ENCODE results near the gene CEMIP2.

Gene CEMIP2

DNA sequence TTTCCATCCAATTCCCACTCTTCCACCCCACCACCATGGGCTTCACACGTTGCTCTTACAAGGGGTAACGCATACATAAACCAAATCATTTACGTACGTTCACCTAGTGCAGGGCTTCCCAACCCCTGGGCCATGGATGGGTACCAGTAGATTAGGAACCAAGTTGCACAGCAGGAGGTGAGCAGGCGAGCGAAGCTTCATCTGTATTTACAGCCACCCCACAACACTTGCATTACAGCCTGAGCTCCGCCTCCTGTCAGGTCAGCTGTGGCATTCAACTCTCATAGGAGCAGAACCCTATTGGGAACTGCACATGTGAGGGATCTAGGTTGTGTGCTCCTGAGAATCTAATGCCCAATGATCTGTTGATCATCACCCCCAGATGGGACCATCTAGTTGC lies 82.3 kb downstream of the CEMIP2 start:
- no peak overlapping the region for H3K4me3 ChIP-seq (ENCODE audit: low read depth, low read length)

DNA sequence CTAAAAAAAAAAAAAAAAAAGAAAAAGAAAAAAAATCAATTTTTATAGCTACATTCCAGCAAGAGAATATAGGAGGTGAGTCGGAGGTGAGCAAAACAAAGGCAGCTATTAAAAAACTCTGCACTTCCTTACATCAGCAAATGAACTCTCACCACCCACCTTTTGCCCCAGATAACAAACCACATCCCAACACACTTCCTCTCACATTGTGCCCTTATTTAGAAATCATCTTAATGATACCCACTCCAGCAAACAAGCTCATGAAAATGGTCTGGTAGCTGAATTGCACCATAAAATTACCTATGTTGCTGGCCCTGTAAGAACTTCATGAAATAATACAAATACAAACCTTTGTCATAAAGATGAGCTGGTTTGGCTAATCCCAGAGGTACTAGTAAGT lies 82.9 kb downstream of the CEMIP2 start:
- peaks cover 53% of the 10 kb centered on the region for H3K36me3 ChIP-seq (ENCODE audit: control insufficient read depth, insufficient read depth, low read length)
- no peak overlapping the region for H3K9ac ChIP-seq (ENCODE audit: low read depth, low read length)
- no peak overlapping the region for H3K4me3 ChIP-seq (ENCODE audit: low read depth, low read length)
- H3K4me1 ChIP-seq (ENCODE audit: control insufficient read depth, insufficient read depth, low read length) = peaks cover 30% of the 10 kb centered on the region
- no peaks in the 10 kb centered on the region for H3K9me3 ChIP-seq (ENCODE audit: control insufficient read depth, insufficient read depth, low read length)
- no peak overlapping the region for H3K27ac ChIP-seq (ENCODE audit: low read depth, low read length)
- no peaks in the 10 kb centered on the region for H3K27me3 ChIP-seq (ENCODE audit: control insufficient read depth, insufficient read depth, low read length)

More for the DNA sequence above, 82.3 kb downstream of the CEMIP2 start:
- H3K36me3 ChIP-seq (ENCODE audit: control insufficient read depth, insufficient read depth, low read length) = peaks cover 57% of the 10 kb centered on the region
- no peak overlapping the region for H3K27ac ChIP-seq (ENCODE audit: low read depth, low read length)
- H3K27me3 ChIP-seq (ENCODE audit: control insufficient read depth, insufficient read depth, low read length) = no peaks in the 10 kb centered on the region
- no peaks in the 10 kb centered on the region for H3K9me3 ChIP-seq (ENCODE audit: control insufficient read depth, insufficient read depth, low read length)
- H3K9ac ChIP-seq (ENCODE audit: low read depth, low read length) = no peak overlapping the region
- peaks cover 30% of the 10 kb centered on the region for H3K4me1 ChIP-seq (ENCODE audit: control insufficient read depth, insufficient read depth, low read length)

DNA sequence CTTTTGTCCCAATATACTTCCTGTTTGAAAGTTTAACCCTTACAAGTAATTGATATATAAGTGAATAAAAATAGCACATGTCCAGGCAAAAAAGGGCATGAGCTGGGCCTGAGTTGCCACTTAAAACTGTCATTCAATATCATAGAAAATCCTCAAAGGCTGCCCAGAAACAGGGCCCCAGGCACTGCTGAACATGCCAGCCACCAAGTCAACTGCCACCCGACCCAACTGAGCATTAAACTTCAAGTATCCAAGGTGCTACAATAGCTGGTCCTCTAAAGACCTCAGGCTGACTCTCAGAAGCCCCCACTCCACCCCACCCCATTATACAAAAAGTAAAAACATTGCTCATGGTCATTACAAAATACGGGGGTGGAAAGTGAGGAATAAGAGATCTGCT lies 83.7 kb downstream of the CEMIP2 start:
- H3K9me3 ChIP-seq (ENCODE audit: control insufficient read depth, insufficient read depth, low read length) = no peaks in the 10 kb centered on the region
- H3K4me3 ChIP-seq (ENCODE audit: low read depth, low read length) = no peak overlapping the region
- H3K4me1 ChIP-seq (ENCODE audit: control insufficient read depth, insufficient read depth, low read length) = peaks cover 30% of the 10 kb centered on the region
- H3K27ac ChIP-seq (ENCODE audit: low read depth, low read length) = peak overlapping the region; percentile 16
- H3K36me3 ChIP-seq (ENCODE audit: control insufficient read depth, insufficient read depth, low read length) = peaks cover 44% of the 10 kb centered on the region
- H3K27me3 ChIP-seq (ENCODE audit: control insufficient read depth, insufficient read depth, low read length) = no peaks in the 10 kb centered on the region
- H3K9ac ChIP-seq (ENCODE audit: low read depth, low read length) = no peak overlapping the region

- no peak overlapping the region for H3K4me3 ChIP-seq (ENCODE audit: low read depth, low read length)
These were observed 84.6 kb downstream of the CEMIP2 start for GRCh38 chr9:71683598-71684235.

GRCh38 chr9:71681708-71682272 lies 86.5 kb downstream of the CEMIP2 start:
- no peak overlapping the region for H3K4me3 ChIP-seq (ENCODE audit: low read depth, low read length)
- no peaks in the 10 kb centered on the region for H3K27me3 ChIP-seq (ENCODE audit: control insufficient read depth, insufficient read depth, low read length)
- no peak overlapping the region for H3K9ac ChIP-seq (ENCODE audit: low read depth, low read length)
- H3K4me1 ChIP-seq (ENCODE audit: control insufficient read depth, insufficient read depth, low read length) = peaks cover 30% of the 10 kb centered on the region
- peaks cover 18% of the 10 kb centered on the region for H3K36me3 ChIP-seq (ENCODE audit: control insufficient read depth, insufficient read depth, low read length)
- no peaks in the 10 kb centered on the region for H3K9me3 ChIP-seq (ENCODE audit: control insufficient read depth, insufficient read depth, low read length)
- H3K27ac ChIP-seq (ENCODE audit: low read depth, low read length) = peak overlapping the region; percentile 52

More at GRCh38 chr9:71683598-71684235, 84.6 kb downstream of the CEMIP2 start:
- H3K4me1 ChIP-seq (ENCODE audit: control insufficient read depth, insufficient read depth, low read length) = peaks cover 30% of the 10 kb centered on the region
- H3K27ac ChIP-seq (ENCODE audit: low read depth, low read length) = peak overlapping the region; percentile 58
- H3K9ac ChIP-seq (ENCODE audit: low read depth, low read length) = no peak overlapping the region
- no peaks in the 10 kb centered on the region for H3K27me3 ChIP-seq (ENCODE audit: control insufficient read depth, insufficient read depth, low read length)
- peaks cover 36% of the 10 kb centered on the region for H3K36me3 ChIP-seq (ENCODE audit: control insufficient read depth, insufficient read depth, low read length)
- H3K9me3 ChIP-seq (ENCODE audit: control insufficient read depth, insufficient read depth, low read length) = no peaks in the 10 kb centered on the region

- H3K4me3 ChIP-seq (ENCODE audit: low read depth, low read length) = no peak overlapping the region
- H3K4me1 ChIP-seq (ENCODE audit: control insufficient read depth, insufficient read depth, low read length) = peaks cover 30% of the 10 kb centered on the region
- no peaks in the 10 kb centered on the region for H3K27me3 ChIP-seq (ENCODE audit: control insufficient read depth, insufficient read depth, low read length)
- no peak overlapping the region for H3K27ac ChIP-seq (ENCODE audit: low read depth, low read length)
- peaks cover 14% of the 10 kb centered on the region for H3K36me3 ChIP-seq (ENCODE audit: control insufficient read depth, insufficient read depth, low read length)
- no peak overlapping the region for H3K9ac ChIP-seq (ENCODE audit: low read depth, low read length)
- H3K9me3 ChIP-seq (ENCODE audit: control insufficient read depth, insufficient read depth, low read length) = peaks cover 5% of the 10 kb centered on the region; the same call in 1 of the 2 replicates
These were observed 87.1 kb downstream of the CEMIP2 start for GRCh38 chr9:71681104-71681707.

DNA sequence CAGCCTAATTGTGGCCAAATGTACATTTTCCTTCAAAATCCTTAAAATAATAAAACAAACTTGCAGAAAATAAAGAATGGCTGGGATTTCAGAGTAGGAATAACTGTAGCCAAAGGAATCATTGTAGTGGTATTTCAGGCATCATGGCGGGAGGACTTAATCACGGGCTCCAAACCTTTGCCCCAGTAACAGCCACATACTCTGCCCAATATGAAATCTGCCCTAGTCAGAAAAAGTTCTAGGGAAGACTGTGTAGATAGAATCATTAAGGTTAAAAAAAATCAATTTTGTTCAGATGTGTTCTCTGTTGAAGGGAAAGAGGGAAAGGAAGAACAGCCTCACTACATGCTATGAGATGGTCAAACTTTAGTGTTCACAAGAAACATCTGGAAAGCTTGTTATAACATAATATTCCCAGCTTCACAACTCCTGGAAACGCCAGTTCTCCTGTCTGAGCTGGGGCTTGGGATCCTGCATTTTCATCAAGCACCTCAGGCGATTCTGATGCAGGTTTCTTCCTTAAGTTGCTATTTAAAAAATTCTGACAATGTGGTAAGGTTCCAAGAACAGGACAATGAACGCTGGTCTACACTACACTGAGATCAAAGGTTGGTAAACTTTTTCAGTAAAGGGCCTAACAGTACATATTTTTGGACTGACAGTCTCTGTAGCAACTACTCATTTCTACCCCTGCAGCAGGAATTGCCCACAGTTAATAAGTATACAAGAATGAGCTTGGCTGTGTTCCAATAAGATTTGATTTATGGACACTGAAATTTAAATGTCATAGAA lies 87.9 kb downstream of the CEMIP2 start:
- H3K9ac ChIP-seq (ENCODE audit: low read depth, low read length) = no peak overlapping the region
- H3K4me1 ChIP-seq (ENCODE audit: control insufficient read depth, insufficient read depth, low read length) = peaks cover 24% of the 10 kb centered on the region
- peaks cover 11% of the 10 kb centered on the region; the same call in 1 of the 2 replicates for H3K9me3 ChIP-seq (ENCODE audit: control insufficient read depth, insufficient read depth, low read length)
- no peak overlapping the region for H3K27ac ChIP-seq (ENCODE audit: low read depth, low read length)
- H3K27me3 ChIP-seq (ENCODE audit: control insufficient read depth, insufficient read depth, low read length) = no peaks in the 10 kb centered on the region
- no peak overlapping the region for H3K4me3 ChIP-seq (ENCODE audit: low read depth, low read length)
- peaks cover 8% of the 10 kb centered on the region; the same call in 1 of the 2 replicates for H3K36me3 ChIP-seq (ENCODE audit: control insufficient read depth, insufficient read depth, low read length)

DNA sequence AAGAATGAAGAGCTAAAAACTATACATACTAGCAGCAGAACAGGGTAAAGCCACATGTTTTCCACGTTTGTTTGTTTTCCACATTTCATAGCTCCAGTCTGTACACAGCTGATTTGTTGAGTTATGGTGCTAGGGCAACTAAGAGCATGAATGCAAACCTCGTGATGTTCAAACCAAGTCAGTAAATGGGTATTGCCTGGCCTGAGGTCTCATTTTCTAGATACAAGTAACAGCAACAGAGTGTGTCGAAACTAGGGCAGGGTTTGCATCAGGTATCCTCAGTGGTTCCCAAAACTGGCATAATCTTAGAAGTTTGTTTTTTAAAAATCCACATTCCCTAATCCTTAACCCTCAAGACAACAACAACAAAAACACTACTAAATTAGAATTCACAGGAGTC lies 89.3 kb downstream of the CEMIP2 start:
- Histone ChIP-seq H3K4me3 (ENCODE audit: low read depth, low read length) (no peak overlapping the region), H3K9me3 (ENCODE audit: control insufficient read depth, insufficient read depth, low read length) (peaks cover 11% of the 10 kb centered on the region; the same call in 1 of the 2 replicates), H3K36me3 (ENCODE audit: control insufficient read depth, insufficient read depth, low read length) (peaks cover 3% of the 10 kb centered on the region; the same call in 1 of the 2 replicates), H3K9ac (ENCODE audit: low read depth, low read length) (no peak overlapping the region), H3K27me3 (ENCODE audit: control insufficient read depth, insufficient read depth, low read length) (no peaks in the 10 kb centered on the region), H3K27ac (ENCODE audit: low read depth, low read length) (no peak overlapping the region), H3K4me1 (ENCODE audit: control insufficient read depth, insufficient read depth, low read length) (peaks cover 10% of the 10 kb centered on the region)

DNA sequence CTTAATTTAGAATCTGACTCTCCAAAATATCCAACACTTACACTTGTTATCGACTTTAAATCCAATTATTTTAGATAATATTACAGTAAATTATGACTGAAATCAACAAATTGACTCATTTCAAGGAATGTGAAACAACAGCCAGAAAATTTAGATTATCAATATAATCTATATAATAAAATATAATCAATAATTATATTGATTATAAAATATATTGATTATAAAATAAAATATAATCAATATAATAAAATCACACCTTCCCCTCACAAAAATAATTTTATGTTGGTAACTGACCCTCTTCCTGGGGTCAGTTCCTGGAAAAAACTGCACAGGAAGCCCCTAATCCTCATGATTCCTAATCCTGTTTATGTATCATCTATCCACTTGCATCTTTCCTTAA lies 91.1 kb downstream of the CEMIP2 start:
- no peak overlapping the region for H3K27ac ChIP-seq (ENCODE audit: low read depth, low read length)
- H3K4me1 ChIP-seq (ENCODE audit: control insufficient read depth, insufficient read depth, low read length) = peaks cover 5% of the 10 kb centered on the region
- peaks cover 11% of the 10 kb centered on the region; the same call in 1 of the 2 replicates for H3K9me3 ChIP-seq (ENCODE audit: control insufficient read depth, insufficient read depth, low read length)
- H3K36me3 ChIP-seq (ENCODE audit: control insufficient read depth, insufficient read depth, low read length) = peaks cover 1% of the 10 kb centered on the region; the same call in 1 of the 2 replicates
- no peaks in the 10 kb centered on the region for H3K27me3 ChIP-seq (ENCODE audit: control insufficient read depth, insufficient read depth, low read length)
- H3K9ac ChIP-seq (ENCODE audit: low read depth, low read length) = no peak overlapping the region
- no peak overlapping the region for H3K4me3 ChIP-seq (ENCODE audit: low read depth, low read length)

GRCh38 chr9:71676460-71676859 lies 91.9 kb downstream of the CEMIP2 start:
- no peak overlapping the region for H3K9ac ChIP-seq (ENCODE audit: low read depth, low read length)
- no peaks in the 10 kb centered on the region for H3K36me3 ChIP-seq (ENCODE audit: control insufficient read depth, insufficient read depth, low read length)
- no peaks in the 10 kb centered on the region for H3K27me3 ChIP-seq (ENCODE audit: control insufficient read depth, insufficient read depth, low read length)
- no peak overlapping the region for H3K27ac ChIP-seq (ENCODE audit: low read depth, low read length)
- peaks cover 11% of the 10 kb centered on the region; the same call in 1 of the 2 replicates for H3K9me3 ChIP-seq (ENCODE audit: control insufficient read depth, insufficient read depth, low read length)
- no peak overlapping the region for H3K4me3 ChIP-seq (ENCODE audit: low read depth, low read length)
- no peaks in the 10 kb centered on the region; the same call in 1 of the 2 replicates for H3K4me1 ChIP-seq (ENCODE audit: control insufficient read depth, insufficient read depth, low read length)
